ENCODE data around the gene UNG. TPM values are rescaled to one million over a fixed set of nuclear protein-coding genes. Genes with fewer than 3 reads are reported as not detected.

Gene UNG
- total RNA-seq, 4 donors from 2014 or later, result 13.9 to 52.8 (median 33.6) TPM

DNA sequence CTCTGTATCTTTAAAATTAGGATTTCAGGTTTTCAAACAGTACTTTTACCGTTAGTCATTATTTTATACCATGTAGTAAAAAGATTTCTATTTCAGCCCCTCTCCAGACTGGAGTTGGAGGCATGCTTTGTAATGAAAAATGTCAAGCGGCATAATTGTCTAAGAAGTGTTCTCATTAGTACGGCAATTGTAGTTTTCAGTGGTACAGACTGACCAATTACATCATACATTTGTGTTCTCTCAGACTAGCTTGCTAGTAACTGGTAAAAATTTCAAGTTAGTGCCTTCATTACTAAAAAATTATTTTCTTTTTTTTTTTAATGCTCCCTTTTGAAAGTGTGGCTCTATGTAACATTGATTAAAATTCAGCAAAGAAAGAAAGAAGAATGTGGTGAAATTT lies 40.5 kb upstream of the UNG start:
- ATAC-seq (ENCODE audit: low FRiP score), result no peak

DNA sequence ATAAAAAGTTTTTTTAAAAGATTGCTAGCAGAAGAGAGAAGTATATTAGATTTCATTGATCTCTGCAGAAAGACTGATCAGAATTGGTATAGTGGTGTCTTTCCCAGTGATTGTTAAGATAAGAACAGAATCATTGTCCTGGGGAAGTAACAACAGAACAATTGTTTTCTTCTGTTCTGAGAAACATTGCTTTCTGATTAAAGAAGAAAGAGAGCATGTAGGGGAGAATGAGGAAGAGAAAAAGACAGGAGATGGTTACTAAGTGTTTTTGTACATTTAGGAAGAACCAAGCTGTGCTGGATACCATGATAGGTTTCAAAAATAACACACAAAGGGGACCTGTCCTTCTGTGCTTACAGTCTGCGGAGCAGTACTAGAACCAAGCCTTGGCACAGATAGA lies 40.0 kb upstream of the UNG start:
- DNase-seq (ENCODE audit: low spot score) (no peak), ATAC-seq (ENCODE audit: low FRiP score) (no peak)
- TF ChIP-seq, protein P1, sequence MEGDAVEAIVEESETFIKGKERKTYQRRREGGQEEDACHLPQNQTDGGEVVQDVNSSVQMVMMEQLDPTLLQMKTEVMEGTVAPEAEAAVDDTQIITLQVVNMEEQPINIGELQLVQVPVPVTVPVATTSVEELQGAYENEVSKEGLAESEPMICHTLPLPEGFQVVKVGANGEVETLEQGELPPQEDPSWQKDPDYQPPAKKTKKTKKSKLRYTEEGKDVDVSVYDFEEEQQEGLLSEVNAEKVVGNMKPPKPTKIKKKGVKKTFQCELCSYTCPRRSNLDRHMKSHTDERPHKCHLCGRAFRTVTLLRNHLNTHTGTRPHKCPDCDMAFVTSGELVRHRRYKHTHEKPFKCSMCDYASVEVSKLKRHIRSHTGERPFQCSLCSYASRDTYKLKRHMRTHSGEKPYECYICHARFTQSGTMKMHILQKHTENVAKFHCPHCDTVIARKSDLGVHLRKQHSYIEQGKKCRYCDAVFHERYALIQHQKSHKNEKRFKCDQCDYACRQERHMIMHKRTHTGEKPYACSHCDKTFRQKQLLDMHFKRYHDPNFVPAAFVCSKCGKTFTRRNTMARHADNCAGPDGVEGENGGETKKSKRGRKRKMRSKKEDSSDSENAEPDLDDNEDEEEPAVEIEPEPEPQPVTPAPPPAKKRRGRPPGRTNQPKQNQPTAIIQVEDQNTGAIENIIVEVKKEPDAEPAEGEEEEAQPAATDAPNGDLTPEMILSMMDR (IDR thresholded peaks at IDR 0.05), result no peak

More for the DNA sequence above, 40.5 kb upstream of the UNG start:
- TF ChIP-seq, protein P1 (IDR thresholded peaks at IDR 0.05), result no peak
- no peak for DNase-seq (ENCODE audit: low spot score)

DNA sequence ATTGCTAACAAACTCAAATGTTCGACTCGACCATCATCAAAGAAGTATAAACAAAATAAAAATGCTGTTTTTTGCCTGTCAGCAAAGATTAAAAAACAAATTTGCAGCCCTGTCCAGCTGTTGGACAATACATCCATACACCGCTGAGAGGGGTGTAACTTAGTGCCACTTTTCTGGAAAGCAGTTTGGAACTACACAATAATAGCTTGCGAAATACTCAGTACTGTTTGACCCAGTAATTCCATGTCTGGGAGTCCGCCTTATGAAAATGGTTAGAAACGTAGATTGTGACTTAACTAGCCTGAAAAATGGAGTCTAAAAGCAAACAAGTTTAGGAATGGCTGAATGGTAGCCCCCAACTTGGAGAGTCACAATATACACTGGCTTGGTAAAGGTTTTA lies 38.6 kb upstream of the UNG start:
- ATAC-seq (ENCODE audit: low FRiP score) (no peak), DNase-seq (ENCODE audit: low spot score) (no peak)
- TF ChIP-seq, protein P1 (IDR thresholded peaks at IDR 0.05), result no peak

DNA sequence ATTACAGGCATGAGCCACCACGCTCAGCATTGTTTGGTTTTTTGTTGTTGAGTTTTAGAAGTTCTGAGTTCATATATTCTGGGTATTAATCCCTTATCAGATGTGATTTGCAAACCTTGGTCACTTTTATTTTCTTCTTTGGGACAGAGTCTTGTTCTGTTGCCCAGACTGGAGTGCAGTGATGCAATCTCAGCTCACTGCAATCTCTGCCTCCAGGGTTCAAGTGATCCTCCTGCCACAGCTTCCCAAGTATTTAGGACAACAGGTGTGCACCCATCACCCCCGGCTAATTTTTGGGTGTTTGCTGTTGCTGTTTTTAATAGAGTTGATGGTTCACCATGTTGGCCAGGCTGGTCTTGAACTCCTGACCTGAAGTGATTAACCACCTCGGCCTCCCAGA lies 33.3 kb upstream of the UNG start:
- TF ChIP-seq, protein P1 (IDR thresholded peaks at IDR 0.05), result no peak
- DNase-seq (ENCODE audit: low spot score) (no peak), ATAC-seq (ENCODE audit: low FRiP score) (no peak)

DNA sequence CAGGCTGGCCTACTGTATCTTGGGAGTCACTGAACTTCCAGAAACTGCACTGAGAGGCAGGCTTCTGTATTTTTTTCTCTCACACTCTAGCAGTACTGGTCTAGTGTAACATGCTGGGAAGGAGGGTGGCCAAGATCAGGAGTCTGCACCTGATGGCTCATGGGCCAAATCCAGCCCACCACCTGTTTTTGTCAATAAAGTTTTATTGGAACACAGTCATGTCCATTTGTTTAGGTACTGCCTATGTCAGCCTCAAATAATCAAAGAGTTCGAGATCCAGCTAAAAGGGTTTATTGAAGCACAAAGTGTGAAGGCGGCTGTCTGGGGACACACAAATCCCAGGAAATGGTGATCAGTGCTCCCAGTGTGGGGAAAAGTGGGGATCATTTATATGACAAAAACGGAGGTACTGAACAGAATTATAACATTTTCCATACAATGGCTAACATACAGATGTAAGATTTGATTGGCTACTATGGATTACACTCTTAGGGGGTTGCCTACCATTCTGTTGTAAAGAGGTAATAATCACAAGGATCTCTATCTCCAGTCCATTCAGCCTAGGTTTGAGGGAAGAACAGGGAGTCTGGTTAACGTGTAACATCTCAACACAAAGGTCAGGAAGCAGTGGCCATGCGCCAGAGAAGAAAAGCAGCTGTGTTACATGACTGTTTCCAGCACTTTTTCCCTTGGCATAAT lies 32.1 kb upstream of the UNG start:
- TF ChIP-seq, protein P1 (IDR thresholded peaks at IDR 0.05), result no peak
- DNase-seq (ENCODE audit: low spot score), result no peak
- no peak for ATAC-seq (ENCODE audit: low FRiP score)

DNA sequence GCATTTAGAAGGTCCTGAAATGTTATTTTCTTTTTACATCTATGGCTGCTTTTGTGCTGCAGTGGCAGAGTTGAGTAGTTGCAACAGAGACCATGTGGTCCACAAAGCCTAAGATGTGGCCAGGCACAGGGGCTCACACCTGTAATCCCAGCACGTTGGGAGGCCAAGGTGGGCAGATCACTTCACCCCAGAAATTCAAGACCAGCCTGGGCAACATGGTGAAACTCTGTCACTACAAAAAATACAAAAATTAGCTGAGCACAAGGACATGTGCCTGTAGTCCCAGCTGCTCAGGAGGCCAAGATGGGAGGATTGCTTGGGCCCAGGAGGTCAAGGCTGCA lies 31.6 kb upstream of the UNG start:
- ATAC-seq (ENCODE audit: low FRiP score) (no peak), DNase-seq (ENCODE audit: low spot score) (no peak)
- TF ChIP-seq, protein P1 (IDR thresholded peaks at IDR 0.05), result no peak

All from omental fat pad (tissue), 4 donors.